Measurements from ENCODE around the gene TAGLN3.
"Not testable (repeated sequence)": the region's sequence is repeated elsewhere in the genome, so short reads cannot be mapped to it uniquely, and the experiment has no call there.

The TAGLN3 gene

GRCh38 chr3:112010636-112011035 is 11.9 kb downstream of the TAGLN3 start:
- DNase-seq (ENCODE audit: low spot score) = no peak

GRCh38 chr3:112011376-112011940 is 12.7 kb downstream of the TAGLN3 start:
- no peak for DNase-seq (ENCODE audit: low spot score)

GRCh38 chr3:112012205-112012992 is 13.7 kb downstream of the TAGLN3 start:
- no peak for DNase-seq (ENCODE audit: low spot score)

GRCh38 chr3:112013058-112013783 is 14.5 kb downstream of the TAGLN3 start:
- peak; percentile 76 for DNase-seq (ENCODE audit: low spot score)

- DNase-seq (ENCODE audit: low spot score) = no peak
Measured at GRCh38 chr3:112013784-112014143, 15.0 kb downstream of the TAGLN3 start.

GRCh38 chr3:112017091-112017490 is 18.4 kb downstream of the TAGLN3 start:
- no peak for DNase-seq (ENCODE audit: low spot score)

- DNase-seq (ENCODE audit: low spot score) = no peak
Measured at GRCh38 chr3:112018712-112019111, 20.0 kb downstream of the TAGLN3 start.

GRCh38 chr3:112019716-112020115 is 21.0 kb downstream of the TAGLN3 start:
- DNase-seq (ENCODE audit: low spot score) = no peak

GRCh38 chr3:112020674-112021085 is 22.0 kb downstream of the TAGLN3 start:
- no peak for DNase-seq (ENCODE audit: low spot score)

GRCh38 chr3:112027142-112027541 is 28.4 kb downstream of the TAGLN3 start:
- DNase-seq (ENCODE audit: low spot score) = no peak

- DNase-seq (ENCODE audit: low spot score) = no peak
Measured at GRCh38 chr3:112027826-112028225, 29.1 kb downstream of the TAGLN3 start.

- DNase-seq (ENCODE audit: low spot score) = no peak
Measured at GRCh38 chr3:112030901-112031300, 32.2 kb downstream of the TAGLN3 start.

- no peak for DNase-seq (ENCODE audit: low spot score)
Measured at GRCh38 chr3:112032098-112032731, 33.5 kb downstream of the TAGLN3 start.

- DNase-seq (ENCODE audit: low spot score) = no peak
Measured at GRCh38 chr3:112034436-112034835, 35.7 kb downstream of the TAGLN3 start, which contains the start of gene TMPRSS7. TMPRSS7 (plus strand) TSS chr3:112034736; CDS start chr3:112034846, 110 bp downstream.

- DNase-seq (ENCODE audit: low spot score) = no peak
Measured at GRCh38 chr3:112035241-112035640, 36.5 kb downstream of the TAGLN3 start.

- not testable (repeated sequence) for DNase-seq (ENCODE audit: low spot score)
Measured at GRCh38 chr3:112037194-112037593, 38.5 kb downstream of the TAGLN3 start.

GRCh38 chr3:112038863-112039262 is 40.1 kb downstream of the TAGLN3 start:
- peak; percentile 20 for DNase-seq (ENCODE audit: low spot score)

- DNase-seq (ENCODE audit: low spot score) = no peak
Measured at GRCh38 chr3:112041321-112041720, 42.6 kb downstream of the TAGLN3 start.

- DNase-seq (ENCODE audit: low spot score) = no peak
Measured at GRCh38 chr3:112042842-112043280, 44.1 kb downstream of the TAGLN3 start.

GRCh38 chr3:112043621-112044201 is 45.0 kb downstream of the TAGLN3 start:
- DNase-seq (ENCODE audit: low spot score) = peak; percentile 85

- peak; percentile 6 for DNase-seq (ENCODE audit: low spot score)
Measured at GRCh38 chr3:112046599-112046998, 47.9 kb downstream of the TAGLN3 start.

- DNase-seq (ENCODE audit: low spot score) = no peak
Measured at GRCh38 chr3:112047264-112047663, 48.5 kb downstream of the TAGLN3 start.
